Esophagus squamous epithelium (tissue), 4 donors: ENCODE measurements around the gene FOXP1.

ENCODE experiments used
- POLR2A ChIP-seq, 4 donors: fragments of 450-650 bp; IDR thresholded peaks; one replicate each; pipeline ENCODE4 v1.6.1; 2017; ENCODE audit warnings: antibody characterized with exemption in 4 of 4, mild to moderate bottlenecking in 4 of 4, moderate library complexity in 3 of 4
- TF ChIP-seq, protein P1 (sequence below), 6 experiments: fragments of 450-650 bp in 4 of 6; fragments of 200-600 bp in 2 of 6; sonication (generic) in 2 of 6; IDR thresholded peaks; one replicate each; pipeline ENCODE4 v1.5.1; 2016 to 2019; ENCODE audit warnings: antibody characterized with exemption in 6 of 6, mild to moderate bottlenecking in 4 of 6, moderate library complexity in 4 of 6

GRCh38 chr3:71074423-71074822 lies 509.1 kb downstream of the FOXP1 start:
- no peak for TF ChIP-seq POLR2A (IDR thresholded peaks at IDR 0.05)
- TF ChIP-seq, protein P1, sequence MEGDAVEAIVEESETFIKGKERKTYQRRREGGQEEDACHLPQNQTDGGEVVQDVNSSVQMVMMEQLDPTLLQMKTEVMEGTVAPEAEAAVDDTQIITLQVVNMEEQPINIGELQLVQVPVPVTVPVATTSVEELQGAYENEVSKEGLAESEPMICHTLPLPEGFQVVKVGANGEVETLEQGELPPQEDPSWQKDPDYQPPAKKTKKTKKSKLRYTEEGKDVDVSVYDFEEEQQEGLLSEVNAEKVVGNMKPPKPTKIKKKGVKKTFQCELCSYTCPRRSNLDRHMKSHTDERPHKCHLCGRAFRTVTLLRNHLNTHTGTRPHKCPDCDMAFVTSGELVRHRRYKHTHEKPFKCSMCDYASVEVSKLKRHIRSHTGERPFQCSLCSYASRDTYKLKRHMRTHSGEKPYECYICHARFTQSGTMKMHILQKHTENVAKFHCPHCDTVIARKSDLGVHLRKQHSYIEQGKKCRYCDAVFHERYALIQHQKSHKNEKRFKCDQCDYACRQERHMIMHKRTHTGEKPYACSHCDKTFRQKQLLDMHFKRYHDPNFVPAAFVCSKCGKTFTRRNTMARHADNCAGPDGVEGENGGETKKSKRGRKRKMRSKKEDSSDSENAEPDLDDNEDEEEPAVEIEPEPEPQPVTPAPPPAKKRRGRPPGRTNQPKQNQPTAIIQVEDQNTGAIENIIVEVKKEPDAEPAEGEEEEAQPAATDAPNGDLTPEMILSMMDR (IDR thresholded peaks at IDR 0.05), result no peak
